PFSK-1 (cell line): ENCODE measurements around the gene PRRX1.

Experiments
- POLR2AphosphoS5 ChIP-seq: IDR thresholded peaks from 2 replicates; pipeline ENCODE4 v1.6.1; 2012; ENCODE audit warnings: low read depth, mild to moderate bottlenecking, control low read depth, low read length, moderate library complexity
- SIN3A ChIP-seq: IDR thresholded peaks from 2 replicates; pipeline ENCODE4 v1.6.1; 2012; ENCODE audit warnings: mild to moderate bottlenecking, low read length, moderate library complexity, borderline replicate concordance; ENCODE audit not compliant: insufficient read depth
- TAF1 ChIP-seq: IDR thresholded peaks from 2 replicates; pipeline ENCODE4 v1.6.1; 2012; ENCODE audit warnings: low read length, control low read depth, borderline replicate concordance; ENCODE audit not compliant: insufficient read depth

GRCh38 chr1:170660281-170660713 is 3.6 kb upstream of the PRRX1 start:
- TF ChIP-seq TAF1 (no peak), POLR2AphosphoS5 (no peak), SIN3A (no peak)
